NCI-H1417 treated with DMSO at 0.1 percent for 48 hours (cell line): ENCODE measurements around the gene CRACDL.

Experiments
- DNase-seq: peaks from one replicate; lab custom pipeline; 2025; lab: John Stamatoyannopoulos, UW

The CRACDL gene

DNA sequence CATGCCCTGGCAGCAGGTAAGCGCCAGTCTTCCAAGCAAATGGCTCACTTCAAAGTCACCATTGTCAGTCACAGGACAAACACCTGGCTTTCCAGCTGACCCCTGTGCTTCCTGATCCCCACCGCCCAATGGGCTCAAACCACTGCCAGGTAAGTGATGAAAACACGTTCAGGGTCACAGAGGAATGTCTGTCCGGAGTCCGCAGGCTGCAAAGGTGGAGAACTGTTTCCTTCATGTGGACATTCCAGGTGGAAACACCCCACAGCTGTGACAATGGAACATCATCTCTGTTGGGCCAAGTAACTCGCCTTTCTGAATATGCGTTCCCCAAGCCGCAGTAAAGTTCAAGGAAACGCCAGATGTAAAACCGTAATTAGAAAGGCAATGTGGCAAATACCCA lies 86.0 kb downstream of the CRACDL start:
- DNase-seq = no peak

DNA sequence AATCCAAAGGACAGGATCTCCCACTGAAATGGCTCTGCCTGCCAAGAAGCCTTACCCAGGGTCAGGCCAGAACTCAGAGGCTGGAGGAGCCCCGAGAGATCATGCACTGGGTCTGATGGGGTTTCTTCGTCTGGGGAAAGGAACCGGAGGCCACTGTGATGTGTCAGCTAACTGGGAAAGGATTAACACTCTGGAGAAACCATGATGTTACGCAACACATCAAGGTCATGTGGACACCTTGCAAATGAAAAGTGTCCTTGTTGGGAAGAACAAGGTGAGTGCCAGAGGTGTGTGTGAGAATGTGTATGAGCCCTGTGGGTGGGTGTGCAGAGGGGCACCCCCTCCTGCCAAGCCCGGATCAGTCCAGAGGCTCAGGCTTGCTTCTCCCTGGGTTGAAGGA lies 86.9 kb downstream of the CRACDL start:
- no peak for DNase-seq

- DNase-seq = no peak
These were observed 88.2 kb downstream of the CRACDL start for GRCh38 chr2:98847853-98848252.

DNA sequence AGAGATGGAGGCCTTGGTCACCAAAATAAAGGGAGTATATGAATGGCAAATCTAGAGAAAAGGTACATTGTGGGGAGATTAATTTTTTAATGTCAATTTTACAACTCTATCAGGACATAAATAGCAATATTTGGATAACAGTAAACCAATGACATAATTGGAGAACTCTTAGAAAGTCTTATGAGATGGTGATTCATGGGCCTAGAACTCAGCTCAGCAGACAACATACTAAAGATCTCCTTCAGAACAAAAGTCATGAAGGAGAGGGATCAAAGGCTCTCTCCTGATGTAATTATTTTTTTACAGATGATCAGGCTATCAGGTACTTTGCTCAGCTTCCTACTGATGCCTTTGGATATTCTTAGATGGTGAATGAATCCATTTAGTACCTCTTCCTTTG lies 90.0 kb downstream of the CRACDL start:
- no peak for DNase-seq

DNA sequence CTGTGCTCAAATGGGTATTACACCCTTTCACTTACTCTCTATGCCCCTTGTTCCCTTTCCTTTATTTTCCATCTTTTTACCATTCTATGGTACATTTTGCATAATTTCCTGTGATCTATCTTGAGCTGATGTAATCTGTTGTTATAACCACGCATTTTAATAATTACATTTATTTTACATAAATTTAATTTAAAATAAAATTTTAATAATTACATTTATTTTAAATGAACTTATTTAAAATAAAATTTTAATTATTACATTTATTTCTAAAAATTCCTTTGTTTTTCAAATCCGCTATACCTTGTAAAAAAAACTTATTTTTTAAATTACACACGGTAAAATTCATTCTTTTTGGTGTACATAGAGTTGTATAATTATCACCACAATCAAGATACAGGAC lies 93.9 kb downstream of the CRACDL start:
- DNase-seq = no peak

DNA sequence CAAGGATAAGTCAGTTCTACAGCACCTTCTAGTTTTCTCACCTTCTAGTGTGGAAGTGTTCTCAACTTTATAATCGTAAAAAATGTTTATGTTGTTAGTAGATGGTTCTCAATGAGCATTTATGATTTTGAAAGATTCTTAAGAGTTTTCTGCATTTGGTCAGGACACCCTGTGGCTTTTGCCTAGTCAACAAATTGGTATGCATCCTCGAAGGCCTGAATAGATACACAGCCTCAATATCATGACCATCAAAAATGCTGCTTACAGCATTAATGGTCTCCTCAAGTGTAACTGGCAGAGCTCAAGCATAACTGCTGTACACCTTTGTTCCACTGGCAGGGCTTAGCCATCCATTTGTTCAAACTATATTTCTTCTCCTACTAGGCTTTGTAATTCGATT lies 96.7 kb downstream of the CRACDL start:
- no peak for DNase-seq

GRCh38 chr2:98835831-98836385 lies 100.1 kb downstream of the CRACDL start:
- no peak for DNase-seq

DNA sequence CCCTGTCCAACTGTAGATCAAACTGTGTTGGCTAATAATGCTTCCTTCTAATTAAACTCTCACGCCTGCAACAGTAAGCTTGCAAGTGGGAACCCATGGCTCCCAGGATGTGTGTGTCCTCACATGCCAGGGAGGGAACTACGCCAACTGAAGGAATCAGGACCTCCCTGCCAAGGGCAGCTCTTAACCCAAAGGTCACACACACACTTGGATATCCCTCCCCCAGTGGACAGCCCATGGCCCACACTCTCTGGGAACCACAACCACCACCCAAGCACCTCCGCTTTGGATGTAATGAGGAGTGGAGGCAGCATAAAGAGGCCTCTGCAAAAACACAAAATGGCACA lies 102.1 kb downstream of the CRACDL start:
- no peak for DNase-seq

DNA sequence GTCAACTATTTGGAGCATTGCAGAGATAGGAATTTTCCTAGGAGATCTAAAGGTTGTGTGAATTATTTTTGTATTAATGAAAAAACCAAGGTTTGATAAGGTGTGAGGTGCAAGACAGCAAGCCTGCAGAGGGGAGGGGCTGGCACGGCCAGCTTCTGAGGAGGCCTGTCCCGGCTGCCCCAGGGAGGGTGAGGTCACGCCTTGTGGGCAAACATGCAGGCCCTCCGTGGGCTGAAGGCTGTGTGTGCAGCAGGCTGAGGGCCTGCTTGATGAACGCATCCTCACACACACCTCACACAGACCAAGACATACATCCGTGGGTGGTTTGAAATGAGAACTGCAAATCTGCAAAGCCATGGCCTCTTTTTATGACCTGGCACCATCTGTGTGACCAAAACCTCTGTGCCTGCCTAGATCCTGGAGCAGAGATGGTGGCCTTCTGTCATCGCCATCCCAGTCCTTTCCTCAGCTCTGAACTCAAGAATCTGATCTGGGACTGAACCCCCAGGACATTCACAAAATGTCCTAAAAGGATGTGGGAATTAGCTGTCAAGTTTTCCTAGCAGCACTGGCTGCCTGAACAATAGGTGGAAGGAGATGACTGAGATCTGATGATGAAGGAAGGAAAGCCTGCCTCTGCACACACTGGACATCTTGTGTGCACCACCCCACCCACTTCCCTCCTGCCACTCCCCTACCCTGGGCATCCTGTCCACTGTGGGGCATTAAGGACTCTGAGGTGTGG lies 102.7 kb downstream of the CRACDL start:
- DNase-seq = no peak

- no peak for DNase-seq
These were observed 103.9 kb downstream of the CRACDL start for GRCh38 chr2:98832172-98832571.

DNA sequence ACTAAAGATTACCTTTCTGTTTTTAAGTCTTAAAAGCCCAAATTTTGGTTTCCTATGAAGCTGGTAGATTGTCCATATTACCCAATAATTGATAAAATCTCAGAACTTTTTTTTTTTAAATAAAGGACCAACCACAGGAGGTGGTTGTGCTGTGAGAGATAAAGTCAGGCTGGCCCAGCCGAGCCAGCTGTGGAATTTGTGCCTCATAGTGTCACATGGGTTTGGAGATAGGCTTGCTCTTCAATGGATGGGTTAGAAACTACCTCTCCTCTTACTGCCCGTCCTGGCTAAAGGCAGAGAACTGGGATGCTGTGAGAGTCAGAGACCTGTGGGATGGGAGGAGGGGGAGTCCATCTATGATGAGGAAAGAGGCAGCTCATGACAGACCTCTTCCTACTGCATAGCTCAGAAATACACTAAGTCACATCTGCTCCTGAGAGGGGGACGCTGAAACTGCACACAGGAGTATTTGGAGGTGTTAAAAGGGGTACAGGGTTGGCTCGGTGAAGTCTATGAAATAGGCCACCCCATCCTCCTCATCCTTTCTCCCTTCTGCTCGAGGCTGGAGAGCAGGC lies 105.4 kb downstream of the CRACDL start:
- DNase-seq = no peak

- DNase-seq = no peak
These were observed 106.3 kb downstream of the CRACDL start for GRCh38 chr2:98829581-98830270.

GRCh38 chr2:98828793-98829371 lies 107.1 kb downstream of the CRACDL start:
- no peak for DNase-seq

DNA sequence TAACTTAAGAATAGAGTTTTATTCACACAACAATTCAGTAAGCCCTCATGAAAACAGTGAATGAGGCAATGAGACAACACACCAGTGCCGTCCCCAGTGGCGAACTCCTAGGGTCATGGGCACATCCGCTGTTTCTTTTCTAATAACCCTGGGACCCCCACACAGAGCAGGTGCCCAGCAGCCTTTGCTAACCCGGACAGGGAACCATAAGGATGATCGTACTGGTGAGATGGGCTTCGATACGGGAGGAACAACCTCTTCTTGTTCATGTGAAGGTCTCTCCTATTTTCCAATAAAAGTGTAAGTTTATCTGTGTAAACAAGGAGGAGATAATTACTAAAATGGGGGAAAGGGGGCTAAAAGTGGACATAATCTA lies 107.7 kb downstream of the CRACDL start:
- no peak for DNase-seq

DNA sequence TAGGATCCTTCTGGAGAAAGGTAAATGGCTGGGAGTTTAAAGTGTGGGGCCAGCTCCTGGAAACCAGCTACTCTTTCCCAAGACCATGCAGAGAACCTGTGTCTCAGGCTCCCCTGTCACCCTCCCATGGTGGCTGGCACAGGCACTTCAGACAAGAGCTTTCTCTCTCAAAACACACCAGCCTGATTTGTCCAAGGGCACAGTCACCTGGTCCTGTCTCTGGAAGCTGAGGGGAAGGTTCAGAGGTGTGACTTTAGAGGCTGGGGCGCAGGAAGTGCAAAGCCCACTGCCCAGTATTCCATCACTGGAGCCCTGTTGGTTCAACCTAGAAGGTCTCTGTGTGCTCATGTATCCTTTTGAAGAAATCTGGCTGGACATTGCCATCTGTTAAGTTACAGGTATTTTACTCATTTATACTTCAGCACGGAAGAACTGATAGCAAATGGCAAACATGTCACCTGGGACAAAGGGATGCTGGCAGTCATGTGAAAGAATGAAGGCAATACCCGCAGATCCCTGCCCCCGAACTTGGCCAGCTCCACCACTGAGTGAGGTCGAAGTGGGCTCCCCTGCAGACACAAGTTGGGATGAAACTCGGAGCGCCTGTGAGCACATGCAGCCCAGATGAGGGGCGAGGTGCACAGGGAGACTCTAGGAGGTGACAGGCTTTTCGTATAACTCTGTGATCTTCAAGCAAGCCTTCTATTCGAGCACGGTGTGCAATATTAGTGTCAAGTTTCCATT lies 108.2 kb downstream of the CRACDL start:
- DNase-seq = no peak

DNA sequence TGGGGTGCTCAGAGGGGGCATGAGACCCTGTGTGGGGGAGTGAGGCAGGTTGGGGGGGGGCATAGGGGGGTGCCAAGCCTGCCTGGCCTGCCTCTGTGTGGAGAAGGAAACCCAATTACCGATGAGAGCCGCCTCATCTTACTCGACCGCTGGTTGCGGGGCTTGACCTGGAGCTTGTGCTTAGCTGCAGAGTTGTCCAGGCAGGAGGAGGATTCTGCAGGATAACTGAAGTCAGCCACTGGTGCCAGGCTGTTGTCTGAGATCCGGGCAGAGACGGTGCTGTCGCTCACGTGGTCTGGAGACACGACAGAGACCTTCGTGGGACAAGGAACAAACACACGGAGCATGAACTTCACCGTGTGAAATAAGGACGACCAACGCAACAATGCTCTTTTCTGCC lies 109.2 kb downstream of the CRACDL start:
- no peak for DNase-seq

- no peak for DNase-seq
These were observed 110.2 kb downstream of the CRACDL start for GRCh38 chr2:98825858-98826257.

- no peak for DNase-seq
These were observed 110.6 kb downstream of the CRACDL start for GRCh38 chr2:98825404-98825803.

DNA sequence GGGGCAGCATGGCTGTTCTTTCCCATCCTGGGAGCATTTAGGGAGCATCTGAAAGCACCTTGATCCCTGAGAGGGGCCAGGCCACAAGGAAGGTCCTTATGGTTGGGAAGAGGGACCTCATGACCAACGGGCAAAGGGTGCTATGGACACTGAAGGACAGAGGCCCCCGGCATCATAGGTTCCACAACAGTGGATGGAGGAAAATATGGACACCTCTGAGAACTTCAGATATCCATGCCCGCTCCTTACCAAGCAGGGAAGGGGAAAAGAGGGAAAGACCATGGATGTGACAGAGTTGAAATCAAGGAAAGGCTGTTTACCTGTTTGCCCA lies 111.0 kb downstream of the CRACDL start:
- no peak for DNase-seq

DNA sequence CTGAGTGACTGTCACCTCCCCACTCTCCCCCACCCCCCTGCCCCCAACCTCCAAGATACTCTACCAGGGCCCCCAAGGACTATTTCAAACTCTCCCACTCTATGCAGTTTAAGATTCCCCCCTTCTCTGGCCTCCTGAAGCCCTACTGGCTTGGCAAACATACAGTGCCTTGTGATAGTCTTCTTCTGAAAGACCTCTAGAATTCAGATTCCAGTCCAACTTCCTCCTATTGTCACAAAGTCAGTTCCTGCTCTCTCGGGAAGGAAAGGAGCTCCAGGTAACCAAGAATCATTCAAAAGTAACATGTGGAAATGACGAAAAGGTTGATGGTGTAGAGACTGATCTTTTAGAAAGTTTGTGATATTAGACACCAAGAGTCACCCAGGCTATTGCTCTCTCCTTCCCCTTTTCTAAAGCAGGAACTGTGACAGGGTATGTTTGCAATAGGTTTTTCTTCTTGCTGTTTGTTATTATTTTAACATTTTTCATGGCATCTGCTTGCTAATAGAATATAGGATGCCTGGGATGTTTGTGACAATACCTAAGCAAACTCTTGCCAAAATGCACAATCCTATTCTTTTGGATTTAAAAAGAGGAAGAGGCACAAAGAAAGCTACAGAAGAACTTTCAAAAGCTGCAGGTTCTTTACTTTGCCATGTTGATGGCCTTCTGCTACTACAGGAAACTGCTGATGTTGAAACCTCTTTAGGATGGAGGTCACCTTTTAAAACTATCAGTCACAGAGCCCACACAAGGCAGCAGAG lies 111.6 kb downstream of the CRACDL start:
- no peak for DNase-seq
